Chondrocyte (in vitro differentiated cells): ENCODE results near the gene TPPP3. TPM values are rescaled to one million over a fixed set of nuclear protein-coding genes. Genes with fewer than 3 reads are reported as not detected.
A peak's percentile ranks its signal among the peaks of the same experiment; 100 is the strongest.
"Not testable (repeated sequence)": the region's sequence is repeated elsewhere in the genome, so short reads cannot be mapped to it uniquely, and the experiment has no call there.

Source experiments
- DNase-seq: peaks from one replicate; pipeline ENCODE4 v3.0.0; 2021; ENCODE audit warnings: mixed read lengths, low spot score
- H3K27ac Mint-ChIP-seq: one replicate; pipeline ENCODE4 v1.8.0; 2021; ENCODE audit warnings: mild to moderate bottlenecking, moderate library complexity, mixed read lengths; ENCODE audit not compliant: unreplicated experiment
- H3K27me3 Mint-ChIP-seq: 2 replicates; pipeline ENCODE4 v1.8.0; 2021; ENCODE audit warnings: low read depth, mixed read lengths
- H3K36me3 Mint-ChIP-seq: 2 replicates; pipeline ENCODE4 v1.8.0; 2021; ENCODE audit warnings: low read depth, mixed read lengths
- H3K4me1 Mint-ChIP-seq: 2 replicates; pipeline ENCODE4 v1.8.0; 2021; ENCODE audit warnings: low read depth, mild to moderate bottlenecking, mixed read lengths
- H3K4me3 Mint-ChIP-seq: one replicate; pipeline ENCODE4 v1.8.0; 2021; ENCODE audit warnings: mild to moderate bottlenecking, moderate library complexity, mixed read lengths; ENCODE audit not compliant: unreplicated experiment
- H3K9me3 Mint-ChIP-seq: 2 replicates; pipeline ENCODE4 v1.8.0; 2021; ENCODE audit warnings: low read depth, mixed read lengths
- CTCF ChIP-seq: fragments of 200-600 bp; sonication (generic); IDR thresholded peaks from 2 replicates; pipeline ENCODE4 v1.5.0; 2021; ENCODE audit warnings: antibody characterized with exemption, mild to moderate bottlenecking, moderate library complexity
- total RNA-seq: library from RNA; stranded (reverse); gene quantifications from 3 replicates; pipeline ENCODE4 v1.2.1, GENCODE V29; 2021

TPPP3 gene
- total RNA-seq, 1 donor from 2014 or later: 2.7 TPM

GRCh38 chr16:67419931-67420330, 26.6 kb upstream of the TPPP3 start:
- no peaks in the 10 kb centered on the region for H3K9me3 Mint-ChIP-seq
- no peak overlapping the region for H3K4me3 Mint-ChIP-seq
- no peak for TF ChIP-seq CTCF
- peaks cover 2% of the 10 kb centered on the region for H3K36me3 Mint-ChIP-seq
- DNase-seq: no peak
- no peak overlapping the region for H3K27ac Mint-ChIP-seq
- peaks cover 18% of the 10 kb centered on the region for H3K4me1 Mint-ChIP-seq
- no peaks in the 10 kb centered on the region for H3K27me3 Mint-ChIP-seq

GRCh38 chr16:67419502-67419901, 26.2 kb upstream of the TPPP3 start:
- Mint-ChIP-seq H3K36me3 (peaks cover 2% of the 10 kb centered on the region), H3K9me3 (no peaks in the 10 kb centered on the region), H3K4me3 (no peak overlapping the region), H3K27ac (no peak overlapping the region), H3K27me3 (no peaks in the 10 kb centered on the region), H3K4me1 (peaks cover 18% of the 10 kb centered on the region)
- DNase-seq: no peak
- no peak for TF ChIP-seq CTCF

- Mint-ChIP-seq H3K36me3 (peaks cover 2% of the 10 kb centered on the region), H3K27ac (peak overlapping the region; percentile 17), H3K4me1 (peaks cover 9% of the 10 kb centered on the region), H3K9me3 (no peaks in the 10 kb centered on the region), H3K27me3 (no peaks in the 10 kb centered on the region), H3K4me3 (no peak overlapping the region)
- TF ChIP-seq CTCF: no peak
- DNase-seq: no peak
Observed at GRCh38 chr16:67417333-67418061, 24.2 kb upstream of the TPPP3 start.

GRCh38 chr16:67415872-67416793, 22.8 kb upstream of the TPPP3 start, which contains the start of gene ZDHHC1:
ZDHHC1 (minus strand) TSS chr16:67416477; CDS start chr16:67407775, 8,702 bp downstream.
- no peaks in the 10 kb centered on the region for H3K27me3 Mint-ChIP-seq
- DNase-seq: peak; percentile 92
- H3K36me3 Mint-ChIP-seq: peaks cover 2% of the 10 kb centered on the region

GRCh38 chr16:67415421-67415820, 22.1 kb upstream of the TPPP3 start:
- not testable (repeated sequence) for H3K4me1 Mint-ChIP-seq, H3K9me3 Mint-ChIP-seq
- peak overlapping the region; percentile 80 for H3K27ac Mint-ChIP-seq

More at GRCh38 chr16:67415872-67416793, 22.8 kb upstream of the TPPP3 start, which contains the start of gene ZDHHC1:
- Mint-ChIP-seq H3K4me1 (peaks cover 9% of the 10 kb centered on the region), H3K4me3 (peak within 1 kb of the TSS; percentile 83), H3K27ac (peak within 1 kb of the TSS; percentile 80), H3K9me3 (no peaks in the 10 kb centered on the region)
- peak; percentile 80 for TF ChIP-seq CTCF

More at GRCh38 chr16:67415421-67415820, 22.1 kb upstream of the TPPP3 start:
- not testable (repeated sequence) for H3K36me3 Mint-ChIP-seq, DNase-seq, H3K27me3 Mint-ChIP-seq
- H3K4me3 Mint-ChIP-seq: peak overlapping the region; percentile 83
